ENCODE data around the gene TBC1D22B. TPM values are rescaled to one million over a fixed set of nuclear protein-coding genes. Genes with fewer than 3 reads are reported as not detected.

TBC1D22B gene, protein sequence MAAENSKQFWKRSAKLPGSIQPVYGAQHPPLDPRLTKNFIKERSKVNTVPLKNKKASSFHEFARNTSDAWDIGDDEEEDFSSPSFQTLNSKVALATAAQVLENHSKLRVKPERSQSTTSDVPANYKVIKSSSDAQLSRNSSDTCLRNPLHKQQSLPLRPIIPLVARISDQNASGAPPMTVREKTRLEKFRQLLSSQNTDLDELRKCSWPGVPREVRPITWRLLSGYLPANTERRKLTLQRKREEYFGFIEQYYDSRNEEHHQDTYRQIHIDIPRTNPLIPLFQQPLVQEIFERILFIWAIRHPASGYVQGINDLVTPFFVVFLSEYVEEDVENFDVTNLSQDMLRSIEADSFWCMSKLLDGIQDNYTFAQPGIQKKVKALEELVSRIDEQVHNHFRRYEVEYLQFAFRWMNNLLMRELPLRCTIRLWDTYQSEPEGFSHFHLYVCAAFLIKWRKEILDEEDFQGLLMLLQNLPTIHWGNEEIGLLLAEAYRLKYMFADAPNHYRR
- 3.8 and 4.9 TPM in 2 replicates for total RNA-seq

DNA sequence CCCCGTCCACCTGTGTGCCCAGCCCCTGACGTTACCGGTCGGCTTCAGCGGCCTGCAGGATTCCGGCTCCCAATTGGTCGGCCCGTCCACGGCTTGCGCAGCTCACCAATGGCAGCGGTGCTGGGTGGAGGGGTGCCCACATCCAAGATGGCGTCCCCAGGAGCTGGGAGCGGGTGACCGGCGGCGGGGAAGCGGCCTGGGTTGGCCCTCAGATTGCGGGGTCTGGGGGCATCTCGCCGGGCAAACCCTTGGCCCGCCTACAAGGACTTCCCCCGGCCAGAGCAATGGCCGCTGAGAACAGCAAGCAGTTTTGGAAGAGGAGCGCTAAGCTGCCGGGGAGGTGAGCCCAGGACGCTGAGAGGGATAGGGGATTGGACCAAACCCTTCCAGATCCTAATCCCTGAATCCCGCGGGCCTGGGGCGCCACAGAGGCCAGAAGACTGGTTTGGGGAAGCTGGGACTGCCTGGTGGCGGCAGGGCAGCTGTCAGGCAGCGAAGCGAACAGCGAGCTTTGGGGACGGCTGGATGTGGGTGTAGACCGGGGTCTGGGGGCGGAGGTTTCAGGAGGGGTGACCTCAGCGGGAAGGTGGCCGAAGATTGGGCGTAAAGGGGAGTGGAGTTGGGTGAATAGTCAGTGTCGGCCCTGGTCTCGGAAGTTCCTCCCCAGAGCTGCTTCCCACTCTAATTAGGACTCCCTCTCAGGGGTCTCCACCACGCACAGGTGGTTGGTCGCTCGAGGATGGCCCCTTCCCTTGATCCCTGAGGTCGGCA is at the start of gene TBC1D22B, which contains the start of gene TMEM217:
Gene TBC1D22B, plus strand, starts transcription at position 139 of the 771 bp plus-strand sequence. Its CDS starts 146 bp downstream, at position 285.
Gene TMEM217, minus strand, starts transcription at position 511 of the 771 bp plus-strand sequence. CDS start 39,114 bp downstream, outside the sequence.

DNA sequence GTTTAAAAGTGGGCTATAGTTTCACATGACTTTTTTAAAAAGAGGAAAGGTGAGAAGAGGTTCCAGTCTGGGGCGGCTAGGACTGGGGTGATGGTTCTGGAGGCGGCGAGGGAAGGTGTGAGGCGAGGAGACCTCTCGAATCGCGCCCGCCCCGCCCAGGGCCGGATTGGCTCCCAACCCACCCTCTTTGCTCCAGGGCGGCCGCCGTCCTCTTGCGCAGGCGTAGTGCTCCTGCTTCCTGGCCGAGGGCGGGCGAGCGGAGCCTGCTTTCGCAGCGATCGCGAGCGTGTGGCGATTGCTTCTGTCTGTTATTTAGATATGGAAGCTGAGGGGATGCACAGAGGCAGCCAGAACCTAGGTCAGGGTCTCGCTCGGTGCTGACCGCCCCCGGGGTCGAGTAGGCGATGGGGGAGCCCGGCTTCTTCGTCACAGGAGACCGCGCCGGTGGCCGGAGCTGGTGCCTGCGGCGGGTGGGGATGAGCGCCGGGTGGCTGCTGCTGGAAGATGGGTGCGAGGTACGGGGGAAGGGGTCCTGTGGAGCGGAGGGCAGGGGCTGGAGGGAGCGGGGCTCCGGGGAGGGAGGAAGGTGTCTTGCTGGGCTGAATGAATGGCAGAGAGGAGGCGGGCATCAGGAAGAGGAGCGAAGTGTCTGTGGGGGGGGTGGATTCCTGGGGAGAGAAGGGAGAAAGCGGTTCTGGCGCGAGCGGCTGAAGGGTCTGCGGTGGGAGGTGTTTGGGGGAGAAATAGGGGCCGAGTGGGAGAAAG is 96.4 kb downstream of the TBC1D22B start, which contains the start of gene RNF8:
Gene RNF8, plus strand, starts transcription at position 223 of the 765 bp plus-strand sequence. Its CDS starts 182 bp downstream, at position 405.

Other genes with a start within 250 kb of the TBC1D22B start
- 47.0 and 55.5 TPM in 2 replicates for gene PIM1, start 87.6 kb upstream of the TBC1D22B start, total RNA-seq
- gene TMEM217, start 372 bp downstream of the TBC1D22B start, total RNA-seq = 0.20 TPM in 1 of 2 replicates, not detected in the other
- 13.8 and 14.8 TPM in 2 replicates for gene RNF8, start 96.2 kb downstream of the TBC1D22B start, total RNA-seq
- gene CMTR1, start 175.4 kb downstream of the TBC1D22B start, total RNA-seq = 22.0 and 24.6 TPM in 2 replicates
- gene CCDC167, start 242.1 kb downstream of the TBC1D22B start, total RNA-seq = 50.1 and 53.1 TPM in 2 replicates

Measured in cardiac ventricle fibroblast (primary cell).